Activated CD4-positive, alpha-beta T cell treated with anti-CD3 and anti-CD28 coated beads, Interleukin-2, amount 50 U/mL, for 24 hours (primary cell): Measurements from ENCODE around the gene P2RY14.
A peak's percentile ranks its signal among the peaks of the same experiment; 100 is the strongest.

Experiments
- DNase-seq, 2 donors: peaks; one replicate each; pipeline ENCODE4 v3.0.0-alpha.2; 2020; ENCODE audit warnings: low read depth in 1 of 2, low spot score in 1 of 2

The P2RY14 gene

DNA sequence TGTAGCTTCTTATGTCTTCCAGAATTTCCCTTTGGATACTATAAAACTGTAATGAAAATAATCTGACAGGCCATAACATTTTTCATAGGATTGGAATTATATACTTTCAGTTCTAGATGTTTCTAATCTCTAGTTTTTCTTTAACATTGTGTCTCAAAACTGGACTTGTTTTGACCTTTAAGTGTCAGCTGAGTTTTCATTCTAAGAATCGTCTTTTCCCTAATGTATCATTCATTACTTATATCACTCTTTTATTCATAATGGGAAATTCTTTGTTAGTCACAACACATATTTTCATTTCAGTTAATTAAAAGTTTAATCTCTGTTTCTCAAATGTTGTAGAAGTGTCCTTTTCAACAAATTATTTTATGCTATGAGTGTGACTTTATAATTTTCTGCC lies 87.2 kb downstream of the P2RY14 start:
- DNase-seq, result no peak

DNA sequence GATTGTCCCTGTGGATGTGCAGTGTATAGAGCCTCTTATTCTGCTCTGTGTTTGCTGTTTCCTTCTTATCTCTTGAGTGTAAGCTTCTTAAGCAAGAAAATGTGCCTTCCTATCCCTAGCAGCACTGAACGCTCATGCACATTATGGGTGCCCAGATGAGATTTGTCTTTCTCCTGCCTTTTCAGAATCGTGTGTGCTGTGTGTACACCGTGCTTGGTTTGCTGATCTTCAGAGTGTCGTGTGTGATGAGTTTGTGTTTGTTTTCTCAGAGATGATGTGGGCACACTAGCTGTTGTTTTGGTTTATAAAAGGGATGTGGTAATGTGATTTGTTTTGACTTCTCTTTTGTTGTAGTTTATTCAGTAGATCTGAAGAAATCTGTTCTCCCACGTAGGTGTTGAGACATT lies 95.1 kb downstream of the P2RY14 start:
- no peak for DNase-seq

DNA sequence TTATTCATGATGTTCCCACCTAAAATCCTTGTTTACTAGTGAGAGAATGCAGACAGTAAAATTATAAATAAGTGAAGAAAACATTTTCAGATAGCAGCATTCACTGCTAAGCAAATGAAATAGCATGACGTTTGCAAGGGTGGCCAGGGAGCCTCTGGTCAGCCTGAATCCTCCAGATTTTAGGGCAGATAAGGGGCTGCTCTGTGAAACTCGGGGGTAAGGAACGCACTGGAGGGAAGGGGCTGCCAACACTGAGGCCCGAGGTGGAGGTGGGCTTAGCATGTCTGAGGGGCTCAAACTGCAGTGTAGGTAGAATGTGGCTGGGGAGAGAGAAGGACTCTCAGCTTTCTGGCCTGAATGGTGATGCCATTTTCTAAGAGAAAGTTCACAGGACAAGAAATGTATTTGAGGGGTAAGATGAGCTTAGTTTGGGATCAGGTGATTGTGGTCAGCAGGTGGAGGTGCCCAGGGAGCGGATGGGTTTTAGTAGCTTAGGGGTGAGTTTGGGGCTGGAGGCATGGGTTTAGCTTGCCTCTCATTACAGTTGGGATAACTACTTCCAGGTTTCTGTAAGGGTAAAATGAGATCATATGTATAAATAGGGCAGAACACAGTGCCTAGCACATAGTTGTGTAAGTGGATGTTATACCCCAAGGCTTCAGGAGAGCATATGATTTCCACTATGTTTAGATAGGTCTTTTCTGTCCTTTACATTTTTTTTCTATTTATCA lies 95.8 kb downstream of the P2RY14 start:
- DNase-seq, result no peak

DNA sequence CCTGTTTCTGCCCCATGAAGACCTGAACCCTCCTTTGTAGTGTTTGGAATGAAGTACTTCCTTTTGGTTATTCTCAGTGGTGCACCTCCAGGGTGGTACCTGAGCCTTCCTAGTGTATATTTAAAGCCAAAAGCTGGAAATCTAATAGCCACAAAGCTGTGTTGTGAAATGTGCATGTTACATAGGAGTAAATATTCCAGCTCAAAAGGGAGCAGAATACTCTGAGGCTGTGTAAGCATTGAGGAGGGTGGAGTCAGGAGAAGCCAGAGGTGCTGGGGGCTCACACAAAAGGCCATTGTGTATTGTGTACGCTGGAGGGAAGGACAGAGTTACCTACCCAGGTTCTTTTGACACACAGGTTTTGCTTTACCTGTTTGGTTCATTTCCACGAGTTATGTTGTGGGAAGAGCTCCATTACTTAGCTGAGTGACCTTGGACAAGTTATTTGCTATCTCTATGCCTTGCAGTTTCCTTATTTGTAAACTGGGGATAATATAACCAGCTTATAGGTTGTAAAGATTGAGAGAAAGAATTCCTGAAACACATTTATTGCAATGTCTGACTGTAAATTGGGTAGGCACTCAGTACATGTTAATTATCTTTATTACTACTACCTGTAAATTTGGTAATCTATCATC lies 100.0 kb downstream of the P2RY14 start:
- DNase-seq, result no peak

DNA sequence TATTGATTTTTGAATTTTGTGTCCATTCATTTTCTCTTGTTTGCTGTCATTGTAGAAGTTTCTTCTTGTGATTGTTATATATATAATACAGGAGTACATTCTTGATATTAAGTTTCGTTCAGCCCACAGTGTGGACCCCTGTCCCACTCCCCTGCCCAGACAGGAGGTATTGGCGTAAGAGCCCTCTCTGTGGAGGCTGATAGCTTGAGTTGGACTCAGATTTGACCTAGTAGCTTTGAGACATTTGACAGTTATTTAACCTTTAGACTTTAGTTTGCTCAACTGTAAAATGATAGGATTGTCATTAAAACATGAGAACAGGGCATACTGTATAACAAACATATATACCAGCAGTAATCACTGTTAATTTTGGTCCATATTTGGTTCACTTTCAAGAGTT lies 102.4 kb downstream of the P2RY14 start:
- no peak for DNase-seq

DNA sequence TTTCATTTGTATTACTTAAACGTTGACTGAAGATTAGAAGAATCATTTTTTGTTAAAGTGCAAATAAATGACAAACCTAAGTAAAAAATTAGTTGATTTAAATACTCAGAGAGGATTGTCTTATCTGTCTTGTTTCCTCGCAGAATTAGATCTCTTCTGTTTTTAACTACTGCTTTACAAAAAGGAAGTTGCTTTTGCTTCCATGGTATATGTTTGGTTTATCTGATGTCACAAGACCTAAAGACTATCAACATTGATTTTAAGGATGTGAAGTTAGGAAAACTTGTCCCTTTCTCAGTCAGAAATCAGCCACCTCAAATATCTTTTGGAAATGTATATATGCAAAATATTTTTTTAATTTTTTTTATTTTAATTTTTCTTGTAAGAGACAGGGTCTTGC lies 104.0 kb downstream of the P2RY14 start:
- DNase-seq, result no peak

DNA sequence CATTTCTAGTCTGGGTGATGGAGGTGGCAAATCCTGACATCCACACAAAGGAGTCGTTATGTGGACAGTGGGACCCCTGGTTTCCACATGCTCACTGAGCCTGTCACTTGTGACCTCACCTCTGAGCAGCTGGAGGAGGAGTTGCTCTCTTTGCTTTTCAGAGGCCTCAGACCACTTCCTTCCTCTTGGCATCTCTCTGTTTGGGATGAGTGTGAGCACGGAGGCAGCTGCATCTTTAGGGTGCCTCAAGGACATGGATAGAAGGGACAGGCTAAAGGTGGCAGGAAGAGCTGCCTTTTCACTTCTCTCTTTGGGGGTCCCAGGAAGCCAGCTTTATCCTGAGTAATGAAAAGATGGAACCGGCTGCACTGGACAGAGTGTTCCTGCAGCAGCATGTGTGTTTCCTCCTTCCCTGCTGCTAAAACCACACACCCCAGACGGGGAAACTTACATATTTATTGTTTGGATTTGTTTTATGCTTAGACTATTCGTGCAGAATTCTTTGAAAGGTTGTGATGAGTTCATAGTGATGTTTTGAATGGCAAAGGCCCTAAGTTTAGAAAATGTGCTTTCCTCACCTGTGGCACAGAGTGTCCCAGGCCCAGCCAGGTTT lies 107.1 kb downstream of the P2RY14 start:
- peak in 1 of 2 donors; percentile 20 for DNase-seq

DNA sequence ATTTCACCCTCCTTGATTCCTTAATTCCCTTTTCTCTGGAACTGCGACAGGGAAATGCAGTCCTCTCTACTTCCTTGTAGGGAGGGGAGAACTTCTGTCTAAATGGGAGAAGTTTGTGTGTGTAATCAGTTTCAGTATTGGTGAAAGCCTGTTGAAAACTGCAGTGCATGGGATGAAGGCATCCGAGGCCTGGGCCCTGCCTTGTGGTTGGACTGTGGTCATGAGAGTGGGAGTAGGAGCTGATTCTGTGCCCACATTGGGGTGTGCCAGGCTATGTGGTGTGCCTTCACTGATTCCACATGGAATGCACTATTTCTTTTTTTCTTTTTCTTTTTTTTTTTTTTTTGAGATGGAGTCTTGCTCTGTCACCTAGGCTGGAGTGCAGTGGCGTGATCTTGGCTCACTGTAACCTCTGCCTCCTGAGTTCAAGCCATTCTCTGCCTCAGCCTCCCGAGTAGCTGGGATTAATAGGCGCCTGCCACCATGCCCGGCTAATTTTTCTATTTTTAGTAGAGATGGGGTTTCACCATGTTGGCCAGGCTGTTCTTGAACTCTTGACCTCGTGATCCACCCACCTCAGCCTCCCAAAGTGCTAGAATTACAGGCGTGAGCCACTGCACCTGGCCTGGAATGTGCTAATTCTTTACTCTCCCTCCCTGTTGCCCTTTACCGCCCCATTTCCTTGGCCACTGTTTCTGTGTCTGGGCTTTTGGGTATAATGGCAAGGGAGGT lies 108.2 kb downstream of the P2RY14 start:
- peak in 1 of 2 donors; percentile 30 for DNase-seq

DNA sequence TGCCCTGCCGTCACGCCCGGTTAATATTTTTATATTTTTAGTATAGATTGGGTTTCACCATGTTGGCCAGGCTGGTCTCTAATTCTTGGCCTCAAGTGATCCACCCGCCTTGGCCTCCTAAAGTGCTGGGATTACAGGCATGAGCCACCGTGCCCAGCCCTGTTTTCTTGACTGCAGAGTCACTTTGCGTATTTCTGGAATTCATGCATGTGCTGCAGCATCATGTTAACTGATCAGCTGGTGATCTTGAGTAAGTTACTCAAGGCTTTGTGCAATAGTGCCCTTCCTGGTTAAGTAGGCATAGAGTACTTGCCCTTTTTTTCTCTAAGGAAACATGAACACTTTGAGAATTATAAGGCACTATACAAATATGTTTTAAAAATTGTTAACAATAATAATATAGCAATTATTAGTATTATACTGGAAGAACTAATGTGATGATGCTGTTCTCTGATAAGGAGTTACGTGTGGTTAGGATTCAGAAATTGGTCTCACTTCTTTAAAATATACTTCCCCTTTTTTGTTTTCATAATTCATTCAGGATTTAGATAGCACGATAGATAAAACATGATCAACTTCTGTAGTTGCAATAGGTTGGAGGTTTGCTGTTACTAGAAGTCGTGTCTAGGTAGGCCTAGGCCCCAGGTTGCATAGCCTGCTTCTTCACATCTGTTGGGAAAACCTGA lies 108.9 kb downstream of the P2RY14 start:
- no peak for DNase-seq

DNA sequence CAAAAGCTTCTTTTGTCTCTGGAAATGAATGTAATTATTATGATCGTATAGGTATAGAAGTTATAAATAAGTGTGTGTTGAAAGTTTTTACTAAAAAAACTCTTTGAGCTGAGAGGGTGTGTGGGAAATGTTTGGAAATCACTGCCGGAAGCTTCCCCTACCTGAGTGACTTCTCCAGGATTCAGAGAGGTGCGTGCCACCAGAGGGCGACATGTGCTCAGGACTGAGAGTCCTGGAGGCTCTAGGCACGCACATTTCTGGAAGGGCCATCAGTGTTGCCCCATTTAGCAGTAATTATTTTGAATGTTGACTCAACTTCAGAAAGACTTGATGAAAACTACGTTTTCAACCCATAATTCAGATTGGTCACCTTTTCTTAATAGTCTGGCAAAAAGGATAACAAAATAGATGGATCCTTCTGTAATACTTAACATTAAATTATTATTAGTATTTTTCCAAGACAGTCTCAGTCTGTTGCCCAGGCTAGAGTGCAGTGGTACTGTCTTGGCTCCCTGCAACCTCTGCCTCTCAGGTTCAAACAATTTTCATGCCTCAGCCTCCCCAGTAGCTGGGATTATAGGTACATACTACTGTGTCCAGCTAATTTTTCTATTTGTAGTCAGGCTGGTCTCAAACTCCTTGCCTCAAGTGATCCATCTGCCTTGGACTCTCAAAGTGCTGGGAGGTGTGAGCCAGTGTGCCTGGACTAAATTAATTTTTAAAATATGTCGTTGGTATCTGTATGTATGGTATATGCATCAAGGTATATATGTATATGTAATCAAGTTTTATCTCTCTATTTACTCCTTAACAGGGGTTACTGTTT lies 109.9 kb downstream of the P2RY14 start:
- peak; percentile 55 to 77 for DNase-seq

DNA sequence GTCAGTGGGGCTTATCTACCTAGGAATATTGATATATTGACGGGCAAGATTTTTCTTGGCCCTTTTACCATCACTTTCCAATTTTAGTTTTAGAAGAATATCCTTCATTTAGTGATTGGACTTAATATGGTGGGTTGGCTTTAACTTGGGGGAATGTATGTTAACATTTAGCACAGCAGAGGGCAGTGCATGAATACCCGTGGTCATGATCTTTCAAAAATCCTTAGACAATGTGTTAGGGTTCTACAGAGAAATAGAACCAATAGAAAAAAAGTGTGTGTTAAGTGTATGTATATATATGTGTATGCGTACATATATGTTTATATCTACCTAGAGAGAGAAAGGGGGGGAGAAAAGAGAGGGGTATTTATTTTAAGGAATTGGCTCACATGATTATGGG lies 112.2 kb downstream of the P2RY14 start:
- DNase-seq, result no peak

DNA sequence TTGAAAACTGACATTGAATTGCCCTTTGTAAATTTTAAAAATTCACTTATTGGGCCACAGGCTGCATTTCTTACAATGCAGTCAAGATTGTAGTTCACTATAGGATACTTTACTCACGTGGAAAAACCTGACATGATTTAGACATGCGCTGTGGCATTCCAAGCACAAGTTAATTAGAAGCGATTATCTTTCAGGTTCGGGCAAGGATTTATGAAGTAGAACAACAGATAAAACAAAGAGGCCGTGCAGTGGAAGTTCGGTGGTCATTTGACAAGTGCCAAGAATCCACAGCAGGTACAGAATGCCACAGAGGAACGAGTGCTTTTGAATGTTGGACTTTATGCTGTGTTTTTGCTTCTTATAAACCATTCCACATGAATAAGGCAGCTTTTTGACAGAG lies 113.1 kb downstream of the P2RY14 start:
- DNase-seq, result no peak
